ENCODE results near the gene ASH1L. TPM values are rescaled to one million over a fixed set of nuclear protein-coding genes. Genes with fewer than 3 reads are reported as not detected.

Gene ASH1L
- total and polyA plus RNA-seq, 9 of the 15 experiments (the other 6 are each of a cell fraction or from before 2014, with no cell fraction given), result 2.0 to 23.3 (median 14.6) TPM

GRCh38 chr1:155301342-155301841, 261.2 kb downstream of the ASH1L start, which contains the start of gene PKLR (continued):
- no peak for TF ChIP-seq ELK1 (CRISPR knock-in tag; IDR thresholded peaks at IDR 0.05)
- TF ChIP-seq HMGXB4 (CRISPR knock-in tag; IDR thresholded peaks at IDR 0.05), result no peak
- TF ChIP-seq ZNF140 (CRISPR knock-in tag; IDR thresholded peaks at IDR 0.05), result no peak

DNA sequence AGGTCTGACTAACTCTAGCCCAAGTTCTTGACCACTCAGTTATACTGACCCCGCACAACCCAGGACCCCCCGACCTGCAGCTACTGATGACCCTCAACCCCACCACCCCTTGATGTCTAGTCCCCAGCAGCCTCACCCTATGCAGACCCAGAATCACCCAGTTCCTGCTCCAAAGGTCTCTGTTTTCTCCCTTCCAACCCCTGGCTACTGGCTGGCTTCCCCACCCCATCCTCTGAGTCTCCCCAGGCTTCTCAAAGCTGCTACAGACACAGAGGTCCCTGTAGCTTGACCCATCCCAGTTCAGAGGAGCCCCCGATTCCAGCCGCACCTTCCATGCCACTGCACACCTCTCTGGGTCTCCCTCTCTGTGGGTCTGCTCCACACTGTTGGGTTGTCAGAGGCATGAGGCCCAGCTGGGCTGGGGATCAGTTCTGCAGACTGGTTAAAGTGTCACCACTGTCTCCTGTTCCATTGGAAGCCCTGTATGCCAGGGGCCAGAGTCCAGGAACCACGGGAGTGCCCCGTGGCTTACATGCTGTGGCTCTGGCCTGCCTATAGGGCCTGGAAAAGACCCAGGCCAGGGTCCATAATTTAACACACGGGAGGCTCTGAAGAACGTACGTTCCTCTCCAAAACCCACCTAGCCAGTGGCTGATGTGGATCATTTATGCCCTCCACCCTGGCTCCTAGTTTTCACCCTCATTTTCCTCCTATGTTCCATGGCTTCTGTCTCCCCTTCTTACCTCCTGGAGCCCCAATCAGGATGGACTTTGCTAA, 261.9 kb downstream of the ASH1L start:
- H2AFZ ChIP-seq (ENCODE audit: low read depth, low read length), result peak overlapping the region; percentile 80
- BruUV-seq (replicated peaks), result TSS peak; percentile 90
- no peaks in the 10 kb centered on the region for H3K9me1 ChIP-seq (ENCODE audit: control insufficient read depth, insufficient read depth, low read length)
- ChIA-PET CTCF (ENCODE audit: low intra/inter-chr PET ratio) (no interaction called here), POLR2A (interaction anchor here (0.7 to 1.5 kb wide), 6 partner anchors 8 to 39 kb away, joined by 3 to 7 read pairs (median 4); partner anchors contain the start of gene FDPS)
- peaks cover 12% of the 10 kb centered on the region for H3K36me3 ChIP-seq (ENCODE audit: control insufficient read depth, insufficient read depth, low read length)
- intact Hi-C loops (cut with micrococcal nuclease), result loop anchor here (2.0 kb wide), 1 partner anchor 24 kb away; the partner anchor contains the start of gene HCN3
- DNase-seq (ENCODE audit: extremely low read depth in 1 of 4, low spot score in 3 of 4), result peak in 2 of 4 experiments; percentile 28 to 33
- H3K4me2 ChIP-seq (ENCODE audit: insufficient read depth, low read length), result peak overlapping the region; percentile 92
- in situ Hi-C loops (cut with MboI), result loop anchor here (25.0 kb wide), 1 partner anchor 1437 kb away; the partner anchor contains the start of genes ISG20L2, METTL25B and MRPL24
- H3K27me3 ChIP-seq (ENCODE audit: control insufficient read depth in 2 of 2, insufficient read depth in 2 of 2, low read length in 2 of 2), result no peaks in the 10 kb centered on the region
- peaks cover 39% of the 10 kb centered on the region for H3K79me2 ChIP-seq (ENCODE audit: control insufficient read depth, insufficient read depth, low read length)
- H4K20me1 ChIP-seq (replicated peaks; ENCODE audit: control insufficient read depth, insufficient read depth, low read length), result no peaks in the 10 kb centered on the region
- peaks cover 18 to 33% of the 10 kb centered on the region in 2 experiments; a peak in 4 of 5 replicates for H3K4me1 ChIP-seq (replicated peaks in 1 of 2; ENCODE audit: control insufficient read depth in 2 of 2, insufficient read depth in 2 of 2, low read length in 2 of 2)
- peak overlapping the region; percentile 80 to 94 for H3K9ac ChIP-seq (ENCODE audit: insufficient read depth in 1 of 2, low read depth in 2 of 2, low read length in 2 of 2)
- H3K9me3 ChIP-seq (replicated peaks; ENCODE audit: control insufficient read depth, insufficient read depth, low read depth, low read length), result no peaks in the 10 kb centered on the region
- peak; percentile 52 for FAIRE-seq
- peak overlapping the region; percentile 78 for H3K27ac ChIP-seq (ENCODE audit: extremely low read depth, low read depth, low read length)
- ATAC-seq, result peak; percentile 66
- whole genome bisulfite sequencing (ENCODE audit: insufficient coverage, low coverage, missing lambda C conversion rate), result 22% methylated on average over 9 of the region's 9 CpGs
- peak overlapping the region; percentile 43 for H3K4me3 ChIP-seq
- no peak for TF ChIP-seq CBX2 (IDR thresholded peaks at IDR 0.05; ENCODE audit: insufficient read depth, low read length, poor library complexity, severe bottlenecking)
- TF ChIP-seq FOXA3 (CRISPR knock-in tag; conservative IDR thresholded peaks at IDR 0.05 in 1 of 2, IDR thresholded peaks at IDR 0.05 in 1 of 2), result 0 out of 4 replicates have a peak, but pooled peaks of 1 of the 2 experiments have one; percentile 17
- TF ChIP-seq RBFOX2 (IDR thresholded peaks at IDR 0.05; ENCODE audit: low read depth, low read length), result peak; percentile 34; the same call in 1 of the 2 replicates
- TF ChIP-seq DNMT1 (IDR thresholded peaks at IDR 0.05), result no peak
- no peak for TF ChIP-seq TSHZ1 (CRISPR knock-in tag; IDR thresholded peaks at IDR 0.05)
- no peak for TF ChIP-seq MYC (IDR thresholded peaks at IDR 0.05; ENCODE audit: low read depth, low read length)
- no peak for TF ChIP-seq MYC (CRISPR knock-in tag; IDR thresholded peaks at IDR 0.05; ENCODE audit: borderline replicate concordance, low read depth)
- TF ChIP-seq SMARCA5 (IDR thresholded peaks at IDR 0.05), result no peak
- TF ChIP-seq CAMTA2 (CRISPR knock-in tag; conservative IDR thresholded peaks at IDR 0.05), result no peak
- no peak for TF ChIP-seq ZNF239 (CRISPR knock-in tag; IDR thresholded peaks at IDR 0.05)
